GM15510 (cell line): ENCODE data around the gene GPR62.

ENCODE experiments used
- POLR2A ChIP-seq: IDR thresholded peaks from 3 replicates; pipeline ENCODE4 v1.6.1; 2011; ENCODE audit warnings: borderline replicate concordance; ENCODE audit not compliant: insufficient read length; ENCODE audit errors: extremely low read depth

The GPR62 gene

GRCh38 chr3:51955175-51955892 is at the start of gene GPR62:
Gene GPR62, plus strand, starts transcription at chr3:51955381. Its CDS starts 272 bp downstream, at chr3:51955653.
- TF ChIP-seq POLR2A: no peak

GRCh38 chr3:51908026-51908425 is 47.2 kb upstream of the GPR62 start:
- TF ChIP-seq POLR2A: no peak

GRCh38 chr3:51916418-51916817 is 38.8 kb upstream of the GPR62 start:
- TF ChIP-seq POLR2A: no peak

- no peak for TF ChIP-seq POLR2A
Measured at GRCh38 chr3:51921081-51921578, 34.1 kb upstream of the GPR62 start.

GRCh38 chr3:51927061-51927977 is 27.9 kb upstream of the GPR62 start:
- no peak for TF ChIP-seq POLR2A

- TF ChIP-seq POLR2A: no peak
Measured at GRCh38 chr3:51928438-51928837, 26.7 kb upstream of the GPR62 start.

GRCh38 chr3:51929420-51930003 is 25.7 kb upstream of the GPR62 start:
- no peak for TF ChIP-seq POLR2A

- no peak for TF ChIP-seq POLR2A
Measured at GRCh38 chr3:51930439-51930838, 24.7 kb upstream of the GPR62 start.

GRCh38 chr3:51931756-51932155 is 23.4 kb upstream of the GPR62 start:
- TF ChIP-seq POLR2A: no peak

GRCh38 chr3:51932471-51933370 is 22.5 kb upstream of the GPR62 start:
- TF ChIP-seq POLR2A: no peak

- no peak for TF ChIP-seq POLR2A
Measured at GRCh38 chr3:51933471-51934138, 21.6 kb upstream of the GPR62 start.

- TF ChIP-seq POLR2A: no peak
Measured at GRCh38 chr3:51934139-51934850, 20.9 kb upstream of the GPR62 start.

GRCh38 chr3:51934991-51935885 is 19.9 kb upstream of the GPR62 start:
- no peak for TF ChIP-seq POLR2A
